ENCODE data around the gene ABCA13.

DNA sequence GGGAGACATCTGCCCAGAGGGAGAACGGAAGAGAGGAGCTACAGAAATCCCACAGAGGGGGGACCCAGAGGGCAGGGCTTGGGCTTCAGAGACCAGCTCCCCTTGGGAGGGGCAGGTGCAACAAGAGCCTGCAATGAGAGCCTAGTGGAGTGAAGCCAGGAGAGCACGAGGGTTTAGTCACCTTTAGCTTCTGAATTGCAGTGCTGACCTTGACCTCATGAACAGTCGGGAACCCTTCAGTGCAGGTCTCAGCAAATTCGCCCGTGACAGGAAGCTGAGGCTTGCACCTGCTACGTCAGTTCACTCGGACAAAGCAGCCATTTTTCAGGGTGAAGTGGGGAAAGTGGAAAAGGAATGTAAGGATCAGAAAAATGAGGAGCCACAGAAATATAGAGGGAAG is 446.2 kb downstream of the ABCA13 start:
- TF ChIP-seq, protein P1, sequence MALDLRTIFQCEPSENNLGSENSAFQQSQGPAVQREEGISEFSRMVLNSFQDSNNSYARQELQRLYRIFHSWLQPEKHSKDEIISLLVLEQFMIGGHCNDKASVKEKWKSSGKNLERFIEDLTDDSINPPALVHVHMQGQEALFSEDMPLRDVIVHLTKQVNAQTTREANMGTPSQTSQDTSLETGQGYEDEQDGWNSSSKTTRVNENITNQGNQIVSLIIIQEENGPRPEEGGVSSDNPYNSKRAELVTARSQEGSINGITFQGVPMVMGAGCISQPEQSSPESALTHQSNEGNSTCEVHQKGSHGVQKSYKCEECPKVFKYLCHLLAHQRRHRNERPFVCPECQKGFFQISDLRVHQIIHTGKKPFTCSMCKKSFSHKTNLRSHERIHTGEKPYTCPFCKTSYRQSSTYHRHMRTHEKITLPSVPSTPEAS (tag by site-specific recombination; IDR thresholded peaks at IDR 0.05) = no peak
- no peak for TF ChIP-seq ZNF433 (tag by site-specific recombination; IDR thresholded peaks at IDR 0.05; ENCODE audit: low read depth)
- TF ChIP-seq, protein P2, sequence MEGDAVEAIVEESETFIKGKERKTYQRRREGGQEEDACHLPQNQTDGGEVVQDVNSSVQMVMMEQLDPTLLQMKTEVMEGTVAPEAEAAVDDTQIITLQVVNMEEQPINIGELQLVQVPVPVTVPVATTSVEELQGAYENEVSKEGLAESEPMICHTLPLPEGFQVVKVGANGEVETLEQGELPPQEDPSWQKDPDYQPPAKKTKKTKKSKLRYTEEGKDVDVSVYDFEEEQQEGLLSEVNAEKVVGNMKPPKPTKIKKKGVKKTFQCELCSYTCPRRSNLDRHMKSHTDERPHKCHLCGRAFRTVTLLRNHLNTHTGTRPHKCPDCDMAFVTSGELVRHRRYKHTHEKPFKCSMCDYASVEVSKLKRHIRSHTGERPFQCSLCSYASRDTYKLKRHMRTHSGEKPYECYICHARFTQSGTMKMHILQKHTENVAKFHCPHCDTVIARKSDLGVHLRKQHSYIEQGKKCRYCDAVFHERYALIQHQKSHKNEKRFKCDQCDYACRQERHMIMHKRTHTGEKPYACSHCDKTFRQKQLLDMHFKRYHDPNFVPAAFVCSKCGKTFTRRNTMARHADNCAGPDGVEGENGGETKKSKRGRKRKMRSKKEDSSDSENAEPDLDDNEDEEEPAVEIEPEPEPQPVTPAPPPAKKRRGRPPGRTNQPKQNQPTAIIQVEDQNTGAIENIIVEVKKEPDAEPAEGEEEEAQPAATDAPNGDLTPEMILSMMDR (tag by site-specific recombination; IDR thresholded peaks at IDR 0.05) = no peak
